ENCODE measurements around the gene REP15. TPM values are rescaled to one million over a fixed set of nuclear protein-coding genes. Genes with fewer than 3 reads are reported as not detected.

The REP15 gene
- total RNA-seq, 4 donors from 2014 or later: 1.8 to 7.2 (median 2.0) TPM

GRCh38 chr12:27709212-27709931 lies 13.1 kb downstream of the REP15 start:
- H3K36me3 ChIP-seq: no peaks in the 10 kb centered on the region
- DNase-seq: no peak
- intact Hi-C loops (cut with DNase I): no loop called here
- H3K27ac ChIP-seq: peak overlapping the region in 2 of 3 donors; percentile 69 to 80
- H3K4me1 ChIP-seq: peaks cover 10 to 11% of the 10 kb centered on the region in 2 donors
- H3K27me3 ChIP-seq: no peaks in the 10 kb centered on the region
- TF ChIP-seq POLR2A (IDR thresholded peaks at IDR 0.05): no peak
- TF ChIP-seq, protein P1, sequence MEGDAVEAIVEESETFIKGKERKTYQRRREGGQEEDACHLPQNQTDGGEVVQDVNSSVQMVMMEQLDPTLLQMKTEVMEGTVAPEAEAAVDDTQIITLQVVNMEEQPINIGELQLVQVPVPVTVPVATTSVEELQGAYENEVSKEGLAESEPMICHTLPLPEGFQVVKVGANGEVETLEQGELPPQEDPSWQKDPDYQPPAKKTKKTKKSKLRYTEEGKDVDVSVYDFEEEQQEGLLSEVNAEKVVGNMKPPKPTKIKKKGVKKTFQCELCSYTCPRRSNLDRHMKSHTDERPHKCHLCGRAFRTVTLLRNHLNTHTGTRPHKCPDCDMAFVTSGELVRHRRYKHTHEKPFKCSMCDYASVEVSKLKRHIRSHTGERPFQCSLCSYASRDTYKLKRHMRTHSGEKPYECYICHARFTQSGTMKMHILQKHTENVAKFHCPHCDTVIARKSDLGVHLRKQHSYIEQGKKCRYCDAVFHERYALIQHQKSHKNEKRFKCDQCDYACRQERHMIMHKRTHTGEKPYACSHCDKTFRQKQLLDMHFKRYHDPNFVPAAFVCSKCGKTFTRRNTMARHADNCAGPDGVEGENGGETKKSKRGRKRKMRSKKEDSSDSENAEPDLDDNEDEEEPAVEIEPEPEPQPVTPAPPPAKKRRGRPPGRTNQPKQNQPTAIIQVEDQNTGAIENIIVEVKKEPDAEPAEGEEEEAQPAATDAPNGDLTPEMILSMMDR (IDR thresholded peaks at IDR 0.05): no peak
- peak overlapping the region in 2 of 3 donors; percentile 81 to 86 for H3K4me3 ChIP-seq (replicated peaks in 1 of 3)
- H3K9me3 ChIP-seq: no peaks in the 10 kb centered on the region
- WGBS, 2 donors: 69% methylated on average over 12 of the region's 12 CpGs

- peak; percentile 23 to 25 for DNase-seq
- 11 to 12% methylated on average over 24 of the region's 24 CpGs for WGBS, 2 donors
- TF ChIP-seq, protein P1 (IDR thresholded peaks at IDR 0.05): no peak
- no peak for TF ChIP-seq POLR2A (IDR thresholded peaks at IDR 0.05)
Observed at GRCh38 chr12:27709932-27710591, 13.8 kb downstream of the REP15 start.

GRCh38 chr12:27710592-27711316 lies 14.5 kb downstream of the REP15 start, which contains the start of gene MRPS35:
TSS of gene MRPS35 (plus strand) at chr12:27710832. CDS start at chr12:27710844, 12 bp downstream.
- TF ChIP-seq POLR2A (IDR thresholded peaks at IDR 0.05): peak in 1 of 2 donors; percentile 84
- TF ChIP-seq, protein P1 (IDR thresholded peaks at IDR 0.05): no peak
- 0% methylated on average over 19 to 33 of the region's 46 CpGs for whole genome bisulfite sequencing, 2 donors
- H3K4me3 ChIP-seq (replicated peaks in 1 of 3): peak within 1 kb of the TSS; percentile 81 to 98 (median 86)
- H3K9me3 ChIP-seq: no peaks in the 10 kb centered on the region
- peak within 1 kb of the TSS; percentile 27 to 80 (median 69) for H3K27ac ChIP-seq
- no peaks in the 10 kb centered on the region for H3K27me3 ChIP-seq
- intact Hi-C loops (cut with DNase I): no loop called here
- DNase-seq: peak; percentile 89 to 92
- peaks cover 10 to 11% of the 10 kb centered on the region in 2 donors for H3K4me1 ChIP-seq
- no peaks in the 10 kb centered on the region for H3K36me3 ChIP-seq

More at GRCh38 chr12:27709932-27710591, 13.8 kb downstream of the REP15 start:
- peak overlapping the region; percentile 24 to 80 (median 69) for H3K27ac ChIP-seq
- H3K36me3 ChIP-seq: no peaks in the 10 kb centered on the region
- peaks cover 10 to 11% of the 10 kb centered on the region in 2 donors for H3K4me1 ChIP-seq
- peak overlapping the region; percentile 81 to 98 (median 86) for H3K4me3 ChIP-seq (replicated peaks in 1 of 3)
- no peaks in the 10 kb centered on the region for H3K9me3 ChIP-seq
- intact Hi-C loops (cut with DNase I): no loop called here
- H3K27me3 ChIP-seq: no peaks in the 10 kb centered on the region

DNA sequence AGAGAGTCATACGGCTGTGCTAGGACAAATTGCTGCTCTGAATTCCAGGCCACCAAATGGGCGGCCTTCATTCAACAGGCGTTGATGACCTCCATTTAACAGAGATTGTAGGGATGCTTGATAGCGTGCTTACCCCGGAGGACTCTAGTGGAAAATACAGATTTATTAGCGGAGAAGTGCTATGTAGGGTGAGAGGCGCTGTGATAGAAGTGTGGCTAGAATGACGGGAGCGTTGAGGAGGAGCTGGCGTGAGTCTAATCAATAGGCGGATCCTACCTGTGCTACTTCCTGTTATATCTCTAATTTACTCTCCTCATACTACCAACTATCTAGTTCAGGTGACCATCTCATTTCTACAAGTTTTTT lies 15.1 kb downstream of the REP15 start:
- Histone ChIP-seq H3K27me3 (no peaks in the 10 kb centered on the region), H3K9me3 (no peaks in the 10 kb centered on the region), H3K4me3 (replicated peaks in 1 of 3) (peak overlapping the region; percentile 81 to 98 (median 86)), H3K4me1 (peaks cover 10 to 11% of the 10 kb centered on the region in 2 donors), H3K27ac (peak overlapping the region in 1 of 3 donors; percentile 80), H3K36me3 (peaks cover 0 to 4% of the 10 kb centered on the region in 2 donors)
- 0 to 2% methylated on average over 11 of the region's 11 CpGs for WGBS, 2 donors
- TF ChIP-seq, protein P1 (IDR thresholded peaks at IDR 0.05): no peak
- TF ChIP-seq POLR2A (IDR thresholded peaks at IDR 0.05): no peak
- intact Hi-C loops (cut with DNase I): no loop called here
- no peak for DNase-seq
